Eye (tissue), 1 donor: ENCODE results near the gene COL25A1.
A peak's percentile ranks its signal among the peaks of the same experiment; 100 is the strongest.

Experiments used
- DNase-seq: peaks from one replicate; pipeline ENCODE4 v3.0.0-alpha.2; 2015

Gene COL25A1

DNA sequence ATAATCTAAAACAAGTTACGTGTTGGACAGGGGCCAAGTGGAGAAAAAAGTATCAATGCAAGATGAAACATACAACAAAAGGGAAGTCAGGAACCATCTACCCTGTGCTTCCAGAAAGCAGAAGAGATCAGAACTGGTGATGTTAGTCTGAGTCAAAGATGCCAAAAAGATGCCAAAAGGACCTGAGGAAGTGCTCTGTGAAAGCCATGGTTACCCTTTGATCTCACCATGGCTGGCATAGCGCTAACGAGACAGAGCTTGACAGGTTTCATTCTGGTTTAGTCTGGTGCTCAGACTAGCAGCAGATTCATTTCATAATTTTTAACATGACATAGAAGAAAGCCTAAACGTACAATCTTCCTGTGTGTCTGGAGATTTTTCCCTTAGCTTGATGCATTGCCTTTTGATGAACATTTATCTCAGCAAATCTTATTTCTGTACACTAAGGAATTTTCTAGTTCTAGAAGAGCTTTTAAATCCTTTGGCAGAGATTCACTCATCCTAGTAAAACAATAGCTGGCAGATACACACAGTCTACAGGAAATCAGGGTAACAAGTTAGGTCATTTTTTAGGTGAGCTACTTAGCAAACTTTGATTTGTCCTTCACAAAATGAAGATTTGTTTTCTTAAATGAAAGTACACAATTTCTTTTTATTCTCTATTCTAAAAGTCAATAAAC is 87.7 kb downstream of the COL25A1 start:
- DNase-seq = peak; percentile 34

DNA sequence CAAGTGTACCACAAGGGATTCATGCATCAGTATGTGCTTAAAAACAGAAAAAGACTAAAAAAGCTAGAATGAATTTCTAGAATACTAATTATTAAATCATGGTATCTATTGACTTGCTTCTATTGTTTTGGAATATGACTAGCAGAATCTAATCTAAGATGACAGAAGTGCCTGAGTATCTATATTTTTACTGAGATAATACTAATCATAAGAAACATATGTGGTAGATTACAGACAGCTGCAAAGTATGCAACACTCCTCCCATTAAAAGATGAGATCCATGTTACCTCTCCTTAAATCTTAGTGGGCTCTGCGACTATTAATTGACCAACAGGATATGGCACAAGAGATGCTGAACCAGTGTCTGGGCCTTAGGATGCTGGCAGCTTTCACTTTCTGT is 89.4 kb downstream of the COL25A1 start:
- no peak for DNase-seq

DNA sequence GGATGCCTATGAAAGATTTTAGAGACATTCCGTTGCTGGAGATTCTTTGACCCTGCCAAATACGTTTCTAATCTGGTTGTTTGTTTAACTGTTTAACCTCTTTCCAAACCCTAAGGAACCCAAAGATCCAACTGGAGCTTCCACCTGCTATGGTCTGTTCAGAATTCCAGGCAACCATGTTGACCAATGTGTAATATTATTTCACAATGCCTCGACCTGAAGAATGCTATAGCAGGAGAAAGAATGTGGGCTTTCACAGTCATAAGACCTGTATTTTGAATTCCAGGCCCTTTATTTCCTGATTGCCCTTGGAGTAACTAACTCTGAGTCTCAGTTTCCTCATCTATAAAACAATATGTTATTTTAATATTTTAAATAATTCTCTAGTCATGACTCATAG is 90.8 kb downstream of the COL25A1 start:
- no peak for DNase-seq

DNA sequence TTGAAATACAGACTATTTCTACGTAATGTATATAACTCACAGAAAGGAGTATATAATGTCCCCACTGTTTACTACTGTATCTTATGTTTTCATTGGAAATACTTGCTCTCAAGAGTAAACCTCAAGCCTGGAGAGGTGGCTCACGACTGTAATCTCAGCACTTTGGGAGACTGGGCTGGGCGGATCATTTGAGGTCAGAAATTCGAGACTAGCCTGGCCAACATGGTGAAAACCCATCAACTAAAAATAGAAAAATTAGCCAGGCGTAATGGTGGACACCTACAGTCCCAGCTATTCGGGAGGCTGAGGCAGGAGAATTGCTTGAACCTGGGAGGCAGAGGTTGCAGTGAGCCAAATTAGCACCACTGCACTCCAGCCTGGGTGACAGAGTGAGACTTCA is 92.8 kb downstream of the COL25A1 start:
- no peak for DNase-seq

DNA sequence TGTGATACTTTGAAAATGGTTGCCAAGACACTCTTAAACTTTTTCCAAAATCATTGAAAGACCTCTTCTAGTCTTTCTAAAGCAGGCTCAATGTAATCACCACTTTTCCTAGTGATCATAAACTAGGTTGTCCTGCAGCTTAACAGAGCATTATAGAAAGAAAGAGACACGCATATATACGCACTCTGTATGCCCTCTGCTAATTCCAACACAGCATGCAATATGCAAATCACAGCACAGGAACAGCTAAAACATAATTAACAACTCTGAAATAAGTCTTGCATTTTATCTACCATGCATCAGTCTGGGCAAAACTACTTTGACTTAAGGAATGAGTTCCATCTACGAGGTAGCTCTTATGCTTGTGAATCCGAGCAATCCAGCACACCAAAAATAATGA is 94.6 kb downstream of the COL25A1 start:
- DNase-seq = no peak

DNA sequence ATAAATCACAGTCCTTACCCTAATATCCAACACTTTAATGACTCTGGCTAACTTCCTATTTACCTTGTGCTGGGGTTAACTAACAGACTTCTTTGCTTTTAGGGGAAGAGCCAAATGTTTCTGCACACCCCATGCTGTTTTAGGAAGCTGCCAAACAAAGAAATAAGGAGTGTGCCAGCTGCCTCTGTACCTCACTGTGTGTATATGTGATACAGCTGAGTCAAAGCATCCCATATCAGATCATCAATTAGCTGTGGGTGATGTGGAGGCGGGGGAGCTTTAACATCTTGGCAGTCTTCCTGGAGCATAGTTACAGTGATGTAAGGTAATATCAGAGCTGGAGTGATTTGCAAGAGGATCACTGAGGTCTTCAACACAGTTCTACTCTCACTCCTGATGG is 95.4 kb downstream of the COL25A1 start:
- DNase-seq = peak; percentile 69

DNA sequence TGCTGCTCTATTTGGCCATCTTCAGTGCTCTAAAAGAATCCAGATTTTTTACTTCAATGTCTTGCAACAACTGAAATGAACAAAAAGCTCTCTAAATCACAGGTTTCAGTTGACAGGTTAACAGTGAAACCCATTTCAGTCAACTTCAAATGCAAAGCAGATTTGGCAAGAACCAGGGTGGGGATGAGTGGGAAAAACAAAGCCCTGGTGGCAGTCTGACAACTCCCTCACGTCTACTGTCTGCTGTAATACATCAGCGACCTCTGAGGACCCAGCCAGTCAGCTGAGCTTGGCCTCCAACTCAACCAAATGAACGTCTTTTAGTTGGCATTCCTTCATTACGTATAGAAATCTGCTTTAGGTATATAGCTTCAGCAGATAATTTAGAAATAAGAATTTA is 95.8 kb downstream of the COL25A1 start:
- peak; percentile 46 for DNase-seq

DNA sequence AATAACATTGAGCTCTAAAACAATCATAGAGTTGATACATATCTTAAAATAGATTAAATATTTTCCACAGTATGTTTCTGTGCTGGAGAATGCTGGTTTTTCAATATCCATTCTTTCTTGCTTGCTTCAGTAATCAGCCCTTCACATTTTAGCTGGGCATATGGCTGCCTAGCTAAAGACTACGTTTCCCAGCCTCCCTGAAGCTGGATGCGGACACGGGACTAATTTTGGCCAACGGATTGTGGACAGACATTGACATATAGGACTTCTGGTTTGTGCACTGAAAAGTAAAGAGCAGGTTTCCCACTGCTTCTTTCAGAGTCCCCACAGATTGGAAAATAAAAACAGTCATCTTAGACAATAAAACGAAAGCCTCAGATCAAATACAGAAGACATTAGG is 97.3 kb downstream of the COL25A1 start:
- peak; percentile 32 for DNase-seq

DNA sequence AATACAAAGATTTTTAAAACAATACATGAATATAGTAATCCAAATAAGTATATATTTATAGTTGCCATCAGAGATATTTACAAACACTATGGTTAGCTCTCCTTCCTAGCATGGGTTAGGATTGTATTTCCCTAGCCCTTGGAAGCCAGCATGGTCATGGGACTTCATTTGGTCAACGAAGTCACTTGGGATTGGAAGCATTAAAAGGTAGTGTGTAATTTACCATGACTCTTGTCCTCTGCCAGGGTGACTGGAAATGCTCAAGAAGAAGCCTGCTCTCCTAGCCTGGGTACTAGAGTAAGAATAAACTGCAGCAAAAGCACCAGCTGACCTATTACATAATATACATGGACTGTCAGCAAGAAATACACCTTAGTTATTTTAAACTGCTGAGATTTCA is 102.9 kb downstream of the COL25A1 start:
- DNase-seq = no peak

DNA sequence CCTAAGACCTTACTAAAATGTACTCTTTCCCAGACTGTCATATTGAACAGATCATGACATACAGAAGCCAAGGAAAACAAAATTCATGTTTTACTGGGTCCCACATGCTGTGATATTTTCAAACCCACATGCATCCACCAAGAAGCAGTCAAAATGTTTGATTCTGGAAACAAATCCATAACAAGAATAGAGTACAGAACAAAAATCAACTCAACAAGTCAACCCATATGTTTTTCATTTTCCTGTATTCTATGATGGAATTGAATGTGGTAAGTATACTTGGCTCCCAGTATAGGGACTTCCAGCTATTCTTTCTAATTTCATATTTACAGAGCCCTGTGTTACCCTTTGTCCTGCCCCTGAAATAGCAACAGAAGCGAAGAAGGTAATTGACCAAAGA is 106.8 kb downstream of the COL25A1 start:
- DNase-seq = peak; percentile 34

DNA sequence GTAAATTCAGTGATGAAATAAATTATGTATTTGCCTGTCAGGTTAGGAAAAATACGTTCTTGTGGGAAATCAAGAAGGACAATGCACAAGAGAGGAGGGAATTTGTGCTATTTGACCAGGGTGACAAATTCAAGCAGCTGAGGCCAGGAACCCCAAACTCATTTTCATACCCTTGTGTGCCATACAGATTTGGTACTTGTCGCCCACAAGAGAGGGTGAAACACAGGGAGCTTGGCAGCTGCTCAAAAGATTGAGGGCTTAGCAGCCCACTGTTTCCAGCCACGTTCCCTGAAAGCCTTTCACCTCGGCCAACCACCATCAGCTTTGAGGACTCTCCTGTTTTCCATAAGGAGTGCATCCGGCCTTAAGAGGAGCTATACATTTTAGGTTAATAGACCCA is 111.2 kb downstream of the COL25A1 start:
- no peak for DNase-seq

DNA sequence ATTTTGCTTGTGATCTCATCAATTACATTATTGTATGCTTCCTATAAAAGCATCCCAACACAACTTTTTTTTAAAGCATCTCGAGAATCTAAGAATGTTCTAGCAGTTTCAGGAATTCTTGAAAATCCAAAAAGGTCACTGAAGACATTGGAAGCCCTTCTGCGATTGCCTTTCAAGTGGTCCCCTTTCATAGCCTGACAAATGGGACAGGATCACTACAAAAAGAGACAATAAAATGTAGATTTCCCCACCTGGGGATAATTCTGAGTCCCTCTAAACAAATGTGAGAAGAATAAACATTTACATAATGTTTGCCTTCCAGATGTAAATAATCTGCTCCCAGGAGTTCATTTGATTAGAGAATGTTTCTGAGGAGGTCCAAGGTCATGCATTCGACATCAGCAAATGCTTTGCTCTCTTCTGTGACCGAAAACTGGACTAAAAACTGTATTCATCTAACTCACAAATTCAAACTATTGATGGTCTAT is 116.0 kb downstream of the COL25A1 start:
- DNase-seq = no peak

DNA sequence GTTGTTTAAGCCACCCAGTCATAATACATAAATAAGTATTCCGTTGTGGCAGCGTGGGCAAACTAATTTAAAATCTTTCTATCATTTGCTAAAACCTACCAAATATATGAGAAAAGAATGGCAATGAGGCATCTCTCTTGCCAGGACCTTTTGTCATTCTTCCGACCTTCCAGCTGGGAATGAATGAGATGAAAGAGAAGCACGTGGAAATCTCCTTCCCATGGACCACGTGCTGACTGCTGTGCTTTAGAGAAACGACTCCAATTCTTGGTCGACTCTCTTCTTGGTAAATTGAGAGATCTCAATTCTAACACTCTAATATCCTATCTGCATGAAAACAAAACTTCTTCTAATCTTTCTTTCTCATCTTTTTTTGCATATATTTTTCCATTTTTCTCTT is 116.5 kb downstream of the COL25A1 start:
- DNase-seq = no peak

DNA sequence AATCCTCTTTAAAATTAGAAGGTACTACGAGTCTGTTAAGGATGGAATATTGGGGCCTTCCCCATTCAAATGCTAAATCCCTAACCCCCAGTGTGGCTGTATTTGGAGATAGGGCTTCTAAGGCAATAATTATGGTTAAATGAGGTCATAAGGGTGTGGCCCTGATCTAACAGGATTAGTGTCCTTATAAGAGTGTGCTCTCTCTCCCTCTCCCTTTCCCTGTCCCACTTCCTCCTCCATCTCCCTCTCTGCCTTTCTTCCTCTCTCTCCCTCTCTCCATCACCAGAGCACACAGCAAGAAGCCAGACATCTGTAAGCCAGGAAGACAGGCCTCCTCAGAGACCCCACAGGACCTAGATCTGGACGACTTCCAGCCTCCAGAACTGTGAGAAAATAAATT is 116.9 kb downstream of the COL25A1 start:
- no peak for DNase-seq

DNA sequence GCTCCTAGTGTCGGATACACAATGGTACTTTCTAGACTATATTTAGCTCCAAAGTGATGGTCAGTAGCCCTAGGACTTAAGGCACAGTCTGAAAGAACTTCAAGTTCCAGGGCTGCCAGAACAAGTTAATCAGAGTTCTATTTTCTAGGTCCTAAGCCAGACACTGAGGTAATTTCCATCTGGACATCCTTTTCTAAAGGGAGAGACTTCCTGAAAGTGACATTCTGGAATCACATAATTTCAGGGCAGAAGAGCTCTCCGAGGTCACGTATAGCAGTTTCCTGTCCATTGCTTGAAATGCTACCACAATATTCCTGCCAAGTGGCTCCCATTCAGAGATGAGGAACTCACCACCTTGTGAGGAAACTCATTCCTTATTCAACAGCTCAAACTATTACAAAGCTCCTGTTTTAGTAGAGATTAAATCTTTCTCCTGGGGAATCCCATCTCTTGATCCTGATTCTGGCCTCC is 117.9 kb downstream of the COL25A1 start:
- no peak for DNase-seq

DNA sequence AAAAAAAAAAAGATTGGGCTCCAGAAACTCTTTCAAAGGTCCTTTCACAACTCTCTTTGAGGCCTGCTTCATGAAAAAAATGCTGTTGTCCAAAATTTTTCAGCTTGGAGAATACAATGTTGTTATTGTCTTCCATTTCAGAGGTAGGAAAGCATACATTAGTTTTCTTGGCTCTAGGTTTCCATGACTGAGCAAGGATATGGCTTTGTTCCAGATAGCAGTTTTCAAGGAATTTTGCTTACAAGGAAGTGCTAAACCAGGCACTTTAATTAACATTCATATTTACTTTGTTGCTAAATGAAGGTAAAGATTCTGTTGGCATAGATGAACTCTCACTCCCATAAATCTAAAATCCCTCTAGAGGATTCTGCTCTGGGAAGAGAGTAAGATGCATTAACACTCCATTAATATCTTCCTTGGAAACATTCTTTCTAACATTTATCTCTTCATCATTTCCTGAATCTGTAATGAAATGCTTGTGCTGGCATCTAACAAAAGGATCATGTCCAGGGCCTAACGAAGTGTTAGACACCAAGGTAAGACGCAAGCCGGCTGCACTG is 118.4 kb downstream of the COL25A1 start:
- no peak for DNase-seq

DNA sequence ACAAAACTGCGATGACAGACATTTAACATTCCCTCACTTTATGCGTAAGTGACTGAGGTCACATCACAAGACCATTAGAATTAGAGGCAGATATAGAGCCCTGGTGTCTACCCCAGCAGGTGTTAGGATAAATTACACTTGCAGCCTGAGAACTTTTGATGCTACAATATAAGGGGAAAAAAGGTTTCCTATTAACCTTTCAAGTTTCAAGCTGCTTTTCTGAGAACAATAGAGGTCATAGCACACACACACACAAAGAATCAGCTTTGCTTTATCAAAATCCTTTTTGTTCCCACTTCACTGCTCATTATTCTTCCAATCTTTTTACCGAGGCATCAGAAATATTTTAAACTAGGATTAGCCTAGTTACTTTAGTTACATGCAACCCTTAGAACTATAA is 119.8 kb downstream of the COL25A1 start:
- no peak for DNase-seq

DNA sequence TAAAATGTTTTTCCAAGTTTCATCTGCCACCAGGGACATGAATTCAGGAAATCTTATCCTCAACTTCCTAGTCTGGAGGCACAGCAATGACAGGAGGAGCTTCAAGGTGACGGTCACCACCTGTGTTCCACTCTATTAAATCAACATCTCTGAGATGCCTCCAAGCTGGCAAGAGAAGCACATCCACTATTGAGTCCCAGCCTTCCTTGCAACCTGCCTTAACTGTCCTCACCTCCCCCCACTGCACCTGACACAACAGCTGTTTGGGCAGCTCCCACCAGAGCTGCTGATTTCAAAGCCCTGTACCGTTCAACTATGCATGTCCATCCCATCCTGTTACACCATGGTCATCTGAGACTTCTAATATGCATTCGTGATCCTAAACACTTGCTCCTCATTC is 123.4 kb downstream of the COL25A1 start:
- DNase-seq = no peak

DNA sequence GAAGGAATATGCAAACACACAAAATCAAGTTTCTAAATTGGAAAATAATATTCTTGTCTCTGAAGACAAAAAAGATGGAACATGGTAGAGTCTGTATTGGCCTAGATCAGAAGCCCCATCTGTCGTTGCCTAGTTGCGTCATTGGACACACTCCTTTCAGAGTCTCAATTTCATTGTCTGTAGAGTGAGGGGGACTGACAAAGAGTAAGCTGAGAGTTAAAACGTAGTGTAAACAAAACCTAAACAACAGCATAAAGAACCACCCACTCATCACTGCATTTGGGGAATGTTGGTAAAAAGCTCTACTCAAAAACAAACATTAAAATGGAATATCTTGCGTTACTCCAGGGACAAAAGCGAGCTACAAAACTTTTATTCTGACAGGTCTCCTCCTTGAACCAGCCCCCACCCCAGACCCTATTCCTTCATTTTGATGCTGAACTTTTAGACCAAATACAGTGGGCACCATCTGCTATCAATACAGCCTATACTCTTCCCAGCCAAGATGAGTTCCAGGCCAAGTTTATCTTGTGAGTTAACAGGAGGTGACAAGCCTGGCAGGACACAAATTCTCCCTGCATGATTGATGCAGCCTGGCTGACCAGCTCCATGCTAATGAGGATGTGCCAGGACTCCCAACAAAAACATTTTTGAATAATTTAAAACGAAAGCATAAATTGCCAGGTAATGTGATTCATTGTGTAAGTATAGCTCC is 125.2 kb downstream of the COL25A1 start:
- DNase-seq = peak; percentile 90

DNA sequence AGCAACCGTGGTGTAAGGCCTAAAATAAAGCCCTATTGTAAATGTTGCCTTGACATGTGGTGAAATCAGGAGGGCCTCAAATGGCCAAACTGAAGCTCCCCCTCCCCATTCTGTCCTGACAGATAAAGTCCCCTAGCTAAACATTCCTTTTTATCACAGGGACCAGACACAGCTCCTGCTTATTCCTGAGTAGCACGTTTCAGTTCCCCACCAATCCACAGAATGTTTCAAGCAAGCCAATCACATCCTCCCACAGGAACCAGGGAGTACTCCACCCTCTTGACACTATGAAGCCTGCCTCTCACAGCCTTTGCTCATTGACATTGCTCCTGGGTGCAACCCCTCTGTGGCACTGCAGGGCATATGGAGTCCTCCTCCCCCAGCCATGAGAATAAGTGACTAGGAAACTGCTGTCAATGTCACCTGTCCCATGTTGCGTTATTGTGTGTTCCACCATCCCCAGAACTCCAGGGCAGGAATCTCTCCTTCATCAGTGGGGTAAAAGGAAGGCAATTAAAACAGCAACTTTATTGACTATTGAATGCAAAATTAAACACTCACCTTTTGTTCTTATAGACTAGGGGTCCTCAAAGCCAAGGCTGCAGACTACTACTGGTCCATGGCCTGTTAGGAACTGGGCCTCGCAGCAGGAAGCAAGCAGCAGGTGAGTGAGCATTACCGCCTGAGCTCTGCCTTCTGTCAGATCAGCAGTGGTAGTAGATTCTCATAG is 128.1 kb downstream of the COL25A1 start:
- DNase-seq = no peak

DNA sequence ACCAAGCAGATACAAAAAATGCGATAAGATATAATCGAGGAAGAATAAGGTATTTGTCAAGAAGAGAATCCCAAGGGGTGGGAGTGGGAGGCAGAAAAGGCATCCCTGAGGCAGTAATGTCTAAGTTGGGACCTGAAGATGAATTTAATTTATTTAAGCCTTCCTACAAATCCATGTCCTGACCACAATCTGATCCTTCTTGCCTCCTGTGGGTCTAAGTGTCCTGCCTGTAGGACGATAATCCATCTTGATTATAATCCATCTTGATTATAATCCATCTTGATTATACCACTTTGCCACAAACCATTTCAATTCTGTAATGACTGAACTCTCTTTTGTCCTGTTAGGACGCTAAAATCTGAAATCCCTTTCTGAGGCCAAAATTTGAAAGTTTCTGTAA is 130.2 kb downstream of the COL25A1 start:
- DNase-seq = no peak

DNA sequence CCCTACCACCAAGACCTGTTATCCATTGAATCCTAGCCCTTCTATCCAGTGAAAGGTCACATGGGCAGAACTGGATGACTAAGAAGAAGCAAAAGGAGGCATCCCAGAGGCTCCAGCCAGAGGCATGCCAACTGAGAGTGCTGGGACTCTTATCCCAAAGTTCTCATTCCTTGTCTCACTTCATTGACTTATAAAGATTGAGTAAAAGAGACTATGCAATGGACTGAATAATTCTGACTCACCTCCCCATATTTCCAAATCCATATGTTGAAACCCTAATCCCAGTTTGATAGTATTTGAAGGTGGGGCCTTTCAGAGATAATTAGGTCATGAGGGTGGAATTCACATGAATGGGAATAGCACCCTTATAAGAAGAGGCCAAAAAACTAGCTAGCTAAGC is 131.4 kb downstream of the COL25A1 start:
- DNase-seq = no peak

DNA sequence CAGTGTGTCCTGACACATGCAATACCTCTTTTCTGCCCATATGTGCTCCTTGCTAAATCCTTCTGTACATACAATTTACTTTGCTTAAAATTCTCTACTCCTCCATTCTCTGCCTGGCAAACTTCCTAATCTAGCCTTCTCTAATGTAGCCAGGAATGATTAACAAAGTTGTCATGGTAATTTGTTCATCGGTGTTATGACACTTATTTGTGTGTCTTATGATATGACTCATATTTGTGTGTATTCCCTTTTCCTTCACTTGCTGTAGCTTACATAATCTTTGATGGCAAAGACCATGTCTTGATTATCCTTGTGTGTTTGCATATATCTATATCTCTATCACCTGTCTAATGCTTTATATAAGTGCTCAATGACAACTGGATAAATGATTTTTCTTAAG is 133.3 kb downstream of the COL25A1 start:
- no peak for DNase-seq

DNA sequence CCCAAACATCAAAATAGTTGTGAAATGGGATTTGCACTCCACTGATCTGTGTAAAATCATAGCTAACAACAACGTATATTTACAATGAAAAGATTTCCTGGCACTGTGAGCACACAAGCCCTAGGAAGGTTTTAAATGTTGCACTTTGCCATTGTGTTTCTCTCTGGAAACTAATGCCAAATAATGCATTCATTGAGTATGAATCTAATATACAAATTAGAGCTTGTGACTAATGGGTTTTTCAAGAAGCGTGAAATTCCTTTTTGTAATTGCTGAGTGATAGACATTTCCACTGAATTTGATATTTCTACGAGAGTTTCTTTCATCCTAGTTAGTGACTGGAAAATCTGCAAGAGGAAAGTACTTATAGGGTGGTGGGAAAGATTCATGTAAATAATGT is 135.9 kb downstream of the COL25A1 start:
- no peak for DNase-seq
